Measurements from ENCODE around the gene CDC25B.

Gene CDC25B

GRCh38 chr20:3795511-3796468, at the start of gene CDC25B:
TSS of gene CDC25B (plus strand) at chr20:3796310. CDS start at chr20:3796532, 222 bp downstream.
- peak; percentile 85 to 91 for DNase-seq (ENCODE audit: low read depth in 2 of 2)

- DNase-seq (ENCODE audit: low read depth in 2 of 2), result no peak
Observed at GRCh38 chr20:3747471-3747870, 48.6 kb upstream of the CDC25B start.

- no peak for DNase-seq (ENCODE audit: low read depth in 2 of 2)
Observed at GRCh38 chr20:3748073-3748472, 48.0 kb upstream of the CDC25B start.

GRCh38 chr20:3749087-3749688, 46.9 kb upstream of the CDC25B start:
- DNase-seq (ENCODE audit: low read depth in 2 of 2), result no peak

GRCh38 chr20:3749689-3750531, 46.2 kb upstream of the CDC25B start:
- peak in 1 of 2 experiments; percentile 23 for DNase-seq (ENCODE audit: low read depth in 2 of 2)

GRCh38 chr20:3751305-3751674, 44.8 kb upstream of the CDC25B start:
- no peak for DNase-seq (ENCODE audit: low read depth in 2 of 2)

- DNase-seq (ENCODE audit: low read depth in 2 of 2), result peak in 1 of 2 experiments; percentile 40
Observed at GRCh38 chr20:3751675-3752385, 44.3 kb upstream of the CDC25B start.

GRCh38 chr20:3752386-3752759, 43.7 kb upstream of the CDC25B start:
- no peak for DNase-seq (ENCODE audit: low read depth in 2 of 2)

GRCh38 chr20:3753098-3753497, 43.0 kb upstream of the CDC25B start:
- peak in 1 of 2 experiments; percentile 49 for DNase-seq (ENCODE audit: low read depth in 2 of 2)

GRCh38 chr20:3753501-3754275, 42.4 kb upstream of the CDC25B start:
- no peak for DNase-seq (ENCODE audit: low read depth in 2 of 2)

GRCh38 chr20:3754276-3754630, 41.9 kb upstream of the CDC25B start:
- no peak for DNase-seq (ENCODE audit: low read depth in 2 of 2)

- no peak for DNase-seq (ENCODE audit: low read depth in 2 of 2)
Observed at GRCh38 chr20:3755269-3755668, 40.8 kb upstream of the CDC25B start.

- DNase-seq (ENCODE audit: low read depth in 2 of 2), result no peak
Observed at GRCh38 chr20:3755814-3756480, 40.2 kb upstream of the CDC25B start.

- no peak for DNase-seq (ENCODE audit: low read depth in 2 of 2)
Observed at GRCh38 chr20:3757268-3757667, 38.8 kb upstream of the CDC25B start.

- DNase-seq (ENCODE audit: low read depth in 2 of 2), result no peak
Observed at GRCh38 chr20:3758566-3758965, 37.5 kb upstream of the CDC25B start.

- no peak for DNase-seq (ENCODE audit: low read depth in 2 of 2)
Observed at GRCh38 chr20:3759316-3759823, 36.7 kb upstream of the CDC25B start.

- DNase-seq (ENCODE audit: low read depth in 2 of 2), result no peak
Observed at GRCh38 chr20:3759884-3760283, 36.2 kb upstream of the CDC25B start.

- no peak for DNase-seq (ENCODE audit: low read depth in 2 of 2)
Observed at GRCh38 chr20:3760655-3761348, 35.3 kb upstream of the CDC25B start.
